ENCODE data around the gene WDR64. TPM values are rescaled to one million over a fixed set of nuclear protein-coding genes. Genes with fewer than 3 reads are reported as not detected.

The WDR64 gene
- total and polyA plus RNA-seq, 9 donors = 0.10 to 0.67 (median 0.34) TPM; not detected in 2

GRCh38 chr1:241631674-241632073 is 20.4 kb upstream of the WDR64 start:
- H3K9me3 ChIP-seq = no peaks in the 10 kb centered on the region
- H3K27me3 ChIP-seq = no peaks in the 10 kb centered on the region
- intact Hi-C loops (cut with DNase I) = no loop called here
- no peak overlapping the region for H3K4me3 ChIP-seq
- no peaks in the 10 kb centered on the region for H3K36me3 ChIP-seq
- no peaks in the 10 kb centered on the region for H3K4me1 ChIP-seq (ENCODE audit: insufficient read depth)
- H3K27ac ChIP-seq = no peak overlapping the region
- no peak for DNase-seq
- 81 to 83% (median 82%) methylated on average over 5 of the region's 5 CpGs for WGBS, 3 donors
- no peak for TF ChIP-seq EP300 (IDR thresholded peaks at IDR 0.05)
- TF ChIP-seq POLR2A (IDR thresholded peaks at IDR 0.05) = no peak
- no peak for TF ChIP-seq CTCF (IDR thresholded peaks at IDR 0.05)

- intact Hi-C loops (cut with DNase I) = no loop called here
- TF ChIP-seq EP300 (IDR thresholded peaks at IDR 0.05) = no peak
- no peak for TF ChIP-seq POLR2A (IDR thresholded peaks at IDR 0.05)
- TF ChIP-seq CTCF (IDR thresholded peaks at IDR 0.05) = no peak
- no peaks in the 10 kb centered on the region for H3K36me3 ChIP-seq
- 94 to 97% (median 96%) methylated on average over 3 of the region's 3 CpGs for WGBS, 3 donors
- H3K9me3 ChIP-seq = no peaks in the 10 kb centered on the region
- H3K4me3 ChIP-seq = no peak overlapping the region
- H3K27me3 ChIP-seq = no peaks in the 10 kb centered on the region
- H3K27ac ChIP-seq = no peak overlapping the region
- H3K4me1 ChIP-seq (ENCODE audit: insufficient read depth) = peaks cover 6% of the 10 kb centered on the region
- DNase-seq = no peak
Measured at GRCh38 chr1:241632987-241633386, 19.1 kb upstream of the WDR64 start.

- no peak for TF ChIP-seq POLR2A (IDR thresholded peaks at IDR 0.05)
- TF ChIP-seq CTCF (IDR thresholded peaks at IDR 0.05) = no peak
- no peak for TF ChIP-seq EP300 (IDR thresholded peaks at IDR 0.05)
- no peaks in the 10 kb centered on the region for H3K36me3 ChIP-seq
- H3K4me1 ChIP-seq (ENCODE audit: insufficient read depth) = peaks cover 6% of the 10 kb centered on the region
- 89 to 92% (median 90%) methylated on average over 4 of the region's 4 CpGs for WGBS, 3 donors
- H3K27me3 ChIP-seq = no peaks in the 10 kb centered on the region
- H3K4me3 ChIP-seq = no peak overlapping the region
- no peaks in the 10 kb centered on the region for H3K9me3 ChIP-seq
- H3K27ac ChIP-seq = no peak overlapping the region
- no peak for DNase-seq
- intact Hi-C loops (cut with DNase I) = no loop called here
Measured at GRCh38 chr1:241635556-241636152, 16.4 kb upstream of the WDR64 start.

GRCh38 chr1:241636291-241636690 is 15.8 kb upstream of the WDR64 start:
- Histone ChIP-seq H3K4me1 (ENCODE audit: insufficient read depth) (peaks cover 6% of the 10 kb centered on the region), H3K36me3 (no peaks in the 10 kb centered on the region), H3K4me3 (no peak overlapping the region), H3K27me3 (no peaks in the 10 kb centered on the region), H3K9me3 (no peaks in the 10 kb centered on the region), H3K27ac (no peak overlapping the region)
- 17 to 38% (median 29%) methylated on average over 1 of the region's 1 CpG for WGBS, 3 donors
- no peak for DNase-seq
- intact Hi-C loops (cut with DNase I) = no loop called here
- TF ChIP-seq EP300 (IDR thresholded peaks at IDR 0.05) = no peak
- TF ChIP-seq CTCF (IDR thresholded peaks at IDR 0.05) = no peak
- TF ChIP-seq POLR2A (IDR thresholded peaks at IDR 0.05) = no peak

Data from ovary (tissue), 9 donors.